HCT116 (cell line): ENCODE measurements around the gene IFI35. TPM values are rescaled to one million over a fixed set of nuclear protein-coding genes. Genes with fewer than 3 reads are reported as not detected.

Source experiments
- ATAC-seq: fragments of 200-7000 bp; cut with Tn5 transposase; 2 replicates; pipeline ENCODE4 v1.9.1; 2020; ENCODE audit warnings: mild to moderate bottlenecking, moderate library complexity
- BruUV-seq: library from RNA; stranded (reverse); fragments of 400-500 nt; replicated peaks from 2 replicates; lab custom pipeline; 2021; lab: Mats Ljungman, UMichigan
- CTCF ChIA-PET: fragments of 300-600 bp; sonication (Branson Sonifier 250); formaldehyde crosslinking; loops from one replicate; lab custom pipeline; 2021; ENCODE audit warnings: antibody characterized with exemption; lab: Charles Lee
- POLR2A ChIA-PET: fragments of 300-600, 350-600 bp; sonication (Branson Sonifier 250); formaldehyde crosslinking; loops from one replicate; lab custom pipeline; 2021; ENCODE audit warnings: antibody characterized with exemption; lab: Charles Lee
- RAD21 ChIA-PET, 2 experiments: fragments of 300-600 bp; sonication (Branson Sonifier 250); formaldehyde crosslinking; loops; one replicate each; lab custom pipeline; 2023; ENCODE audit warnings: low total read pairs in 2 of 2; ENCODE audit not compliant: uncharacterized antibody in 2 of 2, unreplicated experiment in 2 of 2, low non-redundant PET in 1 of 2; lab: Charles Lee
- DNase-seq: peaks from one replicate; pipeline ENCODE4 v3.0.0-alpha.2; 2010; ENCODE audit warnings: low read depth, low spot score
- H2AFZ ChIP-seq: fragments of 200-600 bp; shearing (Covaris generic), sonication (generic); 2 replicates; pipeline ENCODE4 v1.6.1; 2017; ENCODE audit warnings: low read depth, mixed run types, mixed read lengths, antibody characterized with exemption, low read length; ENCODE audit not compliant: poor library complexity, severe bottlenecking
- H3K27ac ChIP-seq: 2 replicates; pipeline ENCODE4 v1.5.1; 2012; ENCODE audit warnings: low read depth, low read length
- H3K27me3 ChIP-seq: fragments of 200-600 bp; sonication (generic); 2 replicates; pipeline ENCODE4 v1.6.1; 2016; ENCODE audit warnings: mixed run types, low read length, mixed read lengths; ENCODE audit not compliant: insufficient read depth
- H3K36me3 ChIP-seq, 2 experiments: fragments of 200-500 bp in 1 of 2; fragments of 200-600 bp in 1 of 2; sonication (Bioruptor generic) in 1 of 2; sonication (generic) in 1 of 2; 2 replicates each; pipeline versions ENCODE4 v1.5.1 to v1.6.1; 2014 to 2016; ENCODE audit warnings: low read length in 2 of 2, inconsistent platforms in 1 of 2, mixed read lengths in 1 of 2, mixed run types in 1 of 2; ENCODE audit not compliant: insufficient read depth in 2 of 2, control insufficient read depth in 1 of 2
- H3K4me1 ChIP-seq, 2 experiments: fragments of 200-600 bp in 1 of 2; sonication (generic) in 1 of 2; 2 replicates each; pipeline versions ENCODE4 v1.5.1 to v1.6.1; 2012 to 2017; ENCODE audit warnings: low read length in 2 of 2, inconsistent platforms in 1 of 2, mild to moderate bottlenecking in 1 of 2, mixed read lengths in 1 of 2, mixed run types in 1 of 2, moderate library complexity in 1 of 2; ENCODE audit not compliant: insufficient read depth in 2 of 2, control insufficient read depth in 1 of 2
- H3K4me2 ChIP-seq: fragments of 200-600 bp; sonication (generic); 2 replicates; pipeline ENCODE4 v1.6.1; 2017; ENCODE audit warnings: mixed run types, low read length, mixed read lengths
- H3K4me3 ChIP-seq, 2 experiments: fragments of 200-600 bp in 1 of 2; sonication (generic) in 1 of 2; replicated peaks in 1 of 2; 2 replicates each; pipeline ENCODE4 v1.5.1; 2011 to 2016; ENCODE audit warnings: low read length in 2 of 2, control low read depth in 1 of 2, low read depth in 1 of 2, mild to moderate bottlenecking in 1 of 2, mixed read lengths in 1 of 2, mixed run types in 1 of 2
- H3K79me2 ChIP-seq: fragments of 200-600 bp; sonication (generic); 2 replicates; pipeline ENCODE4 v1.6.1; 2017; ENCODE audit warnings: mild to moderate bottlenecking, mixed run types, low read length, moderate library complexity, mixed read lengths; ENCODE audit not compliant: insufficient read depth
- H3K9ac ChIP-seq: fragments of 200-600 bp; sonication (generic); 2 replicates; pipeline ENCODE4 v1.6.1; 2016; ENCODE audit warnings: low read length, mixed read lengths
- H3K9me2 ChIP-seq: fragments of 200-600 bp; sonication (generic), shearing (Covaris generic); 2 replicates; pipeline ENCODE4 v1.6.1; 2017; ENCODE audit warnings: mixed run types, mild to moderate bottlenecking, moderate library complexity; ENCODE audit not compliant: insufficient read depth
- H3K9me3 ChIP-seq, 2 experiments: fragments of 200-500 bp in 1 of 2; fragments of 200-600 bp in 1 of 2; sonication (Bioruptor generic) in 1 of 2; sonication (generic) in 1 of 2; 2 replicates each; pipeline ENCODE4 v1.6.1; 2014 to 2017; ENCODE audit warnings: low read length in 2 of 2, mixed read lengths in 2 of 2, inconsistent platforms in 1 of 2, low read depth in 1 of 2, mild to moderate bottlenecking in 1 of 2, mixed run types in 1 of 2, moderate library complexity in 1 of 2; ENCODE audit not compliant: control insufficient read depth in 1 of 2, insufficient read depth in 1 of 2
- H4K20me1 ChIP-seq: fragments of 200-600 bp; sonication (generic), shearing (Covaris generic); 2 replicates; pipeline ENCODE4 v1.6.1; 2017; ENCODE audit warnings: mixed run types, mild to moderate bottlenecking, moderate library complexity; ENCODE audit not compliant: insufficient read depth
- ATF3 ChIP-seq: IDR thresholded peaks from 2 replicates; pipeline ENCODE4 v1.6.1; 2012
- CBX3 ChIP-seq: IDR thresholded peaks from 2 replicates; pipeline ENCODE4 v1.6.1; 2012; ENCODE audit warnings: low read depth
- EZH2 ChIP-seq: fragments of 200-600 bp; sonication (generic); IDR thresholded peaks from 2 replicates; pipeline ENCODE4 v1.6.1; 2017; ENCODE audit warnings: antibody characterized with exemption, mixed run types
- EZH2phosphoT487 ChIP-seq: fragments of 200-600 bp; IDR thresholded peaks from 2 replicates; pipeline ENCODE4 v1.6.1; 2018; ENCODE audit warnings: antibody characterized with exemption, borderline replicate concordance
- FOSL1 ChIP-seq: IDR thresholded peaks from 2 replicates; pipeline ENCODE4 v1.6.1; 2012; ENCODE audit warnings: low read depth
- RAD21 ChIP-seq: IDR thresholded peaks from 2 replicates; pipeline ENCODE4 v1.6.1; 2012; ENCODE audit warnings: low read depth, mild to moderate bottlenecking
- SRF ChIP-seq: IDR thresholded peaks from 2 replicates; pipeline ENCODE4 v1.6.1; 2012; ENCODE audit warnings: low read depth
- TCF7L2 ChIP-seq: IDR thresholded peaks from 2 replicates; pipeline ENCODE4 v1.7.0; 2011; ENCODE audit warnings: borderline replicate concordance, inconsistent platforms; ENCODE audit not compliant: insufficient read depth, insufficient read length; ENCODE audit errors: extremely low read depth
- YY1 ChIP-seq: IDR thresholded peaks from 2 replicates; pipeline ENCODE4 v1.6.1; 2011; ENCODE audit warnings: low read length, low read depth, moderate library complexity, mild to moderate bottlenecking; ENCODE audit not compliant: insufficient replicate concordance; ENCODE audit errors: extremely low read depth
- ZBTB33 ChIP-seq: IDR thresholded peaks from 2 replicates; pipeline ENCODE4 v1.6.1; 2011; ENCODE audit warnings: mild to moderate bottlenecking, low read length, moderate library complexity; ENCODE audit not compliant: insufficient replicate concordance; ENCODE audit errors: extremely low read depth
- ZFX ChIP-seq: fragments of 450-650 bp; IDR thresholded peaks from 2 replicates; pipeline ENCODE4 v1.6.1; 2017
- ZNF274 ChIP-seq: fragments of 200-500 bp; sonication (Bioruptor generic); IDR thresholded peaks from 2 replicates; pipeline ENCODE4 v1.6.1; 2014; ENCODE audit warnings: mild to moderate bottlenecking, low read depth, low read length, inconsistent platforms
- intact Hi-C: fragments of 100-400 bp; cut with micrococcal nuclease; formaldehyde crosslinking; loops from 2 replicates; pipeline ENCODE4 v1.10.0; 2022
- total RNA-seq: library from RNA; stranded (reverse); gene quantifications from one replicate; pipeline ENCODE4 v1.2.1, GENCODE V29; 2021; ENCODE audit not compliant: unreplicated experiment
- TF ChIP-seq, protein P1 (sequence below): IDR thresholded peaks from 2 replicates; pipeline ENCODE4 v1.6.1; 2012
- TF ChIP-seq, protein P2 (sequence below): IDR thresholded peaks from 2 replicates; pipeline ENCODE4 v1.6.1; 2012; ENCODE audit warnings: low read depth

The IFI35 gene
- total RNA-seq, 1 experiment from 2014 or later = 14.8 TPM

DNA sequence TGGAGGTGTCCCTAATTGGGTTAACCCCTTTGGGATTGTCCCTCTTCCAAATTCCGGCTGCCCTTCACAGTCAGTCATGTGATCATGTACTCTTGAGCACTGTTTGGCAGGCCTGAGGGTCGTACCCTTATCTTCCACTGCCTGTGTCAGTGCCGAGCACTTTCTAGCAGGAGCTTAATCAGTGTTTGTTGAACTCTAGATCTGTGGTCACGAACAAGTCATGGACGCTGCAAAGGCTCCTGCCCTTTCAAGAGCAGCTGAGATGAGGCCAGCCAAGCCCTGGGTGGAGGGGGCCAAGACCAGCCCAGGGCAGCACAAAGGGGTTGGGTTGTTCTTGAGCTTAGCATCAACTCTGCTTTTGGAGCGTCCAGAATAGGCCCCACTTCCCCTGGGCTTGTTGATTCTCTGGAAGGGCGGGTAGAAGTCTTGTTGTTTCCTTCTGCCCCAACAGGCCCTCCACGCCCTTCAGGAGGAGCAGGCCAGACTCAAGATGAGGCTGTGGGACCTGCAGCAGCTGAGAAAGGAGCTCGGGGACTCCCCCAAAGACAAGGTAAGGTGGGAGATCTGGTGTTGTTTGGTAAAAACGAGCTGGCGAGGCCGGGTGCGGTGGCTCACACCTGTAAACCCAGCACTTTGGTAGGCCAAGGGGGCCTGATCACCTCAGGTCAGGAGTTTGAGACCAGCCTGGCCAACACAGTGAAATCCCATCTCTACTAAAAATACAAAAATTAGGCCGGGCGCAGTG lies 5.3 kb downstream of the IFI35 start (continued):
- TF ChIP-seq ZBTB33 (no peak), FOSL1 (no peak), ZFX (no peak), ATF3 (no peak)
- TF ChIP-seq, protein P1, sequence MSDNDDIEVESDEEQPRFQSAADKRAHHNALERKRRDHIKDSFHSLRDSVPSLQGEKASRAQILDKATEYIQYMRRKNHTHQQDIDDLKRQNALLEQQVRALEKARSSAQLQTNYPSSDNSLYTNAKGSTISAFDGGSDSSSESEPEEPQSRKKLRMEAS = no peak
- TF ChIP-seq, all 23 proteins: peak for 0

DNA sequence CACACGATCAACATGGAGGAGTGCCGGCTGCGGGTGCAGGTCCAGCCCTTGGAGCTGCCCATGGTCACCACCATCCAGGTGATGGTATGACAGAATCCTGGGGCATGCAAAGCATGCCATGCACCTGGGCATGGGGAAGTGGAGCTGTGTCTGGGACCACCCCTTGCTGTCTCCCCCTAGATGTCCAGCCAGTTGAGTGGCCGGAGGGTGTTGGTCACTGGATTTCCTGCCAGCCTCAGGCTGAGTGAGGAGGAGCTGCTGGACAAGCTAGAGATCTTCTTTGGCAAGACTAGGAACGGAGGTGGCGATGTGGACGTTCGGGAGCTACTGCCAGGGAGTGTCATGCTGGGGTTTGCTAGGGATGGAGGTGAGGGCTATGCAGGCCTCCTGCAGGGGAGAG lies 6.7 kb downstream of the IFI35 start:
- Histone ChIP-seq H3K4me2 (no peak overlapping the region), H3K9me2 (no peaks in the 10 kb centered on the region), H3K4me3 (no peak overlapping the region), H3K79me2 (no peaks in the 10 kb centered on the region), H3K9me3 (no peaks in the 10 kb centered on the region), H2AFZ (no peak overlapping the region), H4K20me1 (no peaks in the 10 kb centered on the region), H3K36me3 (peaks cover 0 to 9% of the 10 kb centered on the region in 2 experiments; a peak in 3 of 4 replicates), H3K27me3 (no peaks in the 10 kb centered on the region), H3K4me1 (peaks cover 10 to 25% of the 10 kb centered on the region in 2 experiments; a peak in 3 of 4 replicates), H3K27ac (no peak overlapping the region), H3K9ac (no peak overlapping the region)
- TF ChIP-seq ZFX = no peak
- TF ChIP-seq RAD21 = no peak
- no peak for TF ChIP-seq SRF
- TF ChIP-seq EZH2phosphoT487 = no peak
- no peak for TF ChIP-seq ZNF274
- TF ChIP-seq TCF7L2 = no peak
- no peak for TF ChIP-seq FOSL1
- no peak for TF ChIP-seq CBX3
- no peak for TF ChIP-seq ZBTB33
- TF ChIP-seq YY1 = no peak
- no peak for TF ChIP-seq EZH2
- TF ChIP-seq, protein P2, sequence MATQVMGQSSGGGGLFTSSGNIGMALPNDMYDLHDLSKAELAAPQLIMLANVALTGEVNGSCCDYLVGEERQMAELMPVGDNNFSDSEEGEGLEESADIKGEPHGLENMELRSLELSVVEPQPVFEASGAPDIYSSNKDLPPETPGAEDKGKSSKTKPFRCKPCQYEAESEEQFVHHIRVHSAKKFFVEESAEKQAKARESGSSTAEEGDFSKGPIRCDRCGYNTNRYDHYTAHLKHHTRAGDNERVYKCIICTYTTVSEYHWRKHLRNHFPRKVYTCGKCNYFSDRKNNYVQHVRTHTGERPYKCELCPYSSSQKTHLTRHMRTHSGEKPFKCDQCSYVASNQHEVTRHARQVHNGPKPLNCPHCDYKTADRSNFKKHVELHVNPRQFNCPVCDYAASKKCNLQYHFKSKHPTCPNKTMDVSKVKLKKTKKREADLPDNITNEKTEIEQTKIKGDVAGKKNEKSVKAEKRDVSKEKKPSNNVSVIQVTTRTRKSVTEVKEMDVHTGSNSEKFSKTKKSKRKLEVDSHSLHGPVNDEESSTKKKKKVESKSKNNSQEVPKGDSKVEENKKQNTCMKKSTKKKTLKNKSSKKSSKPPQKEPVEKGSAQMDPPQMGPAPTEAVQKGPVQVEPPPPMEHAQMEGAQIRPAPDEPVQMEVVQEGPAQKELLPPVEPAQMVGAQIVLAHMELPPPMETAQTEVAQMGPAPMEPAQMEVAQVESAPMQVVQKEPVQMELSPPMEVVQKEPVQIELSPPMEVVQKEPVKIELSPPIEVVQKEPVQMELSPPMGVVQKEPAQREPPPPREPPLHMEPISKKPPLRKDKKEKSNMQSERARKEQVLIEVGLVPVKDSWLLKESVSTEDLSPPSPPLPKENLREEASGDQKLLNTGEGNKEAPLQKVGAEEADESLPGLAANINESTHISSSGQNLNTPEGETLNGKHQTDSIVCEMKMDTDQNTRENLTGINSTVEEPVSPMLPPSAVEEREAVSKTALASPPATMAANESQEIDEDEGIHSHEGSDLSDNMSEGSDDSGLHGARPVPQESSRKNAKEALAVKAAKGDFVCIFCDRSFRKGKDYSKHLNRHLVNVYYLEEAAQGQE = no peak
- BruUV-seq = no TSS peak
- RAD21 ChIA-PET = no interaction called here
- intact Hi-C loops = no loop called here
- CTCF ChIA-PET = interaction anchor here (1.6 kb wide), 1 partner anchor 11 kb away, joined by 5 read pairs; no protein-coding TSS in a partner anchor
- POLR2A ChIA-PET = interaction anchor here (1.5 to 1.7 kb wide), 2 partner anchors 9 to 15 kb away, joined by 6 read pairs; partner anchors contain the start of gene RPL27
- DNase-seq (no peak), ATAC-seq (no peak)
